GM23338 (cell line): Measurements from ENCODE around the gene SEC61A1. TPM values are rescaled to one million over a fixed set of nuclear protein-coding genes. Genes with fewer than 3 reads are reported as not detected.

Source experiments
- ATAC-seq: fragments of 200-7000 bp; cut with Tn5 transposase; 3 replicates; pipeline ENCODE4 v1.9.1; 2020
- DNase-seq: peaks from one replicate; pipeline ENCODE4 v3.0.0-alpha.2; 2015; ENCODE audit warnings: low spot score
- H2AFZ ChIP-seq: fragments of 200-600 bp; sonication (generic); 2 replicates; pipeline ENCODE4 v1.8.0; 2016; ENCODE audit warnings: antibody characterized with exemption, mild to moderate bottlenecking, moderate library complexity
- H3F3A ChIP-seq: fragments of 200-600 bp; sonication (generic); replicated peaks from 2 replicates; pipeline ENCODE4 v1.8.0; 2017; ENCODE audit warnings: antibody characterized with exemption, mixed run types, low read depth
- H3K27ac ChIP-seq: fragments of 200-600 bp; sonication (generic); 2 replicates; pipeline ENCODE4 v1.6.1; 2016; ENCODE audit warnings: low read depth
- H3K27me3 ChIP-seq: fragments of 200-600 bp; sonication (generic); 2 replicates; pipeline ENCODE4 v1.8.0; 2016; ENCODE audit warnings: mild to moderate bottlenecking, mixed run types, moderate library complexity; ENCODE audit not compliant: insufficient read depth
- H3K36me3 ChIP-seq: fragments of 200-600 bp; sonication (generic); 2 replicates; pipeline ENCODE4 v1.8.0; 2016; ENCODE audit warnings: mild to moderate bottlenecking; ENCODE audit not compliant: insufficient read depth
- H3K4me1 ChIP-seq: fragments of 200-600 bp; sonication (generic); 2 replicates; pipeline ENCODE4 v1.8.0; 2016; ENCODE audit warnings: mild to moderate bottlenecking, moderate library complexity; ENCODE audit not compliant: insufficient read depth
- H3K4me2 ChIP-seq: fragments of 200-600 bp; sonication (generic); 2 replicates; pipeline ENCODE4 v1.7.1; 2017; ENCODE audit warnings: mixed run types
- H3K4me3 ChIP-seq: fragments of 200-600 bp; sonication (generic); 2 replicates; pipeline ENCODE4 v1.6.1; 2016; ENCODE audit warnings: mixed run types
- H3K79me2 ChIP-seq: fragments of 200-600 bp; sonication (generic); replicated peaks from 2 replicates; pipeline ENCODE4 v1.8.0; 2017; ENCODE audit warnings: mild to moderate bottlenecking; ENCODE audit not compliant: insufficient read depth
- H3K9me2 ChIP-seq: fragments of 200-600 bp; sonication (generic); 2 replicates; pipeline ENCODE4 v1.8.0; 2017; ENCODE audit not compliant: insufficient read depth
- H4K20me1 ChIP-seq: fragments of 200-600 bp; sonication (generic); replicated peaks from 2 replicates; pipeline ENCODE4 v1.8.0; 2017; ENCODE audit warnings: mild to moderate bottlenecking; ENCODE audit not compliant: insufficient read depth
- H3K27ac Mint-ChIP-seq: 2 replicates; pipeline ENCODE4 v1.8.0; 2020; ENCODE audit warnings: inconsistent platforms, mild to moderate bottlenecking, moderate library complexity, mixed read lengths
- H3K27me3 Mint-ChIP-seq: 3 replicates; pipeline ENCODE4 v1.8.0; 2022; ENCODE audit warnings: low read depth, mild to moderate bottlenecking, moderate library complexity, mixed read lengths, inconsistent platforms; ENCODE audit not compliant: insufficient read depth, poor library complexity
- H3K36me3 Mint-ChIP-seq: 3 replicates; pipeline ENCODE4 v1.8.0; 2021; ENCODE audit warnings: low read depth, mild to moderate bottlenecking, inconsistent platforms, moderate library complexity, mixed read lengths
- H3K4me1 Mint-ChIP-seq: 3 replicates; pipeline ENCODE4 v1.8.0; 2020; ENCODE audit warnings: mild to moderate bottlenecking, inconsistent platforms, mixed read lengths
- H3K4me3 Mint-ChIP-seq: 3 replicates; pipeline ENCODE4 v1.8.0; 2021; ENCODE audit warnings: moderate library complexity, mild to moderate bottlenecking, inconsistent platforms, mixed read lengths
- H3K9me3 Mint-ChIP-seq: 3 replicates; pipeline ENCODE4 v1.8.0; 2020; ENCODE audit warnings: moderate library complexity, mild to moderate bottlenecking, inconsistent platforms, mixed read lengths
- CREB1 ChIP-seq: fragments of 250-450 bp; sonication (Bioruptor Pico); IDR thresholded peaks from 2 replicates; pipeline ENCODE4 v1.5.0; 2020; ENCODE audit warnings: low read depth, mild to moderate bottlenecking, moderate library complexity
- EZH2 ChIP-seq: fragments of 200-600 bp; sonication (generic); IDR thresholded peaks from one replicate; pipeline ENCODE4 v1.8.0; 2017; ENCODE audit warnings: antibody characterized with exemption, mild to moderate bottlenecking, low read depth; ENCODE audit not compliant: unreplicated experiment
- EZH2phosphoT487 ChIP-seq: fragments of 200-600 bp; sonication (generic); IDR thresholded peaks from one replicate; pipeline ENCODE4 v1.8.1; 2018; ENCODE audit warnings: antibody characterized with exemption; ENCODE audit not compliant: unreplicated experiment
- JUNB ChIP-seq: IDR thresholded peaks from one replicate; pipeline ENCODE4 v1.6.1; 2016; ENCODE audit warnings: antibody characterized with exemption; ENCODE audit not compliant: unreplicated experiment
- POLR2AphosphoS5 ChIP-seq: IDR thresholded peaks from 2 replicates; pipeline ENCODE4 v1.6.1; 2016; ENCODE audit warnings: antibody characterized with exemption, low read depth
- polyA plus RNA-seq: library from polyadenylated mRNA; unstranded; fragments of >200 nt; fragmentation: Nextera tagmentation; extraction: Ambion mirVana; gene quantifications from 2 replicates; pipeline ENCODE4 v1.2.1, GENCODE V29; 2016
- total RNA-seq: library from RNA; depleted of rRNA; stranded (reverse); fragments of >200 nt; shearing (Covaris generic); gene quantifications from 2 replicates; pipeline ENCODE4 v1.2.3, GENCODE V29; 2014
- TF ChIP-seq, protein P1 (sequence below), 2 experiments: fragments of 200-600 bp in 1 of 2; sonication (generic) in 1 of 2; conservative IDR thresholded peaks; 2 replicates each; pipeline versions ENCODE4 v1.5.1 to v1.6.1; 2016 to 2017; ENCODE audit warnings: antibody characterized with exemption in 2 of 2, low read depth in 2 of 2, mild to moderate bottlenecking in 2 of 2, moderate library complexity in 1 of 2
- TF ChIP-seq, protein P2 (sequence below): IDR thresholded peaks from one replicate; pipeline ENCODE4 v1.6.1; 2018; ENCODE audit warnings: antibody characterized with exemption; ENCODE audit not compliant: unreplicated experiment

Gene SEC61A1
- total and polyA plus RNA-seq, 2 experiments from 2014 or later, result 44.8 to 184 TPM

DNA sequence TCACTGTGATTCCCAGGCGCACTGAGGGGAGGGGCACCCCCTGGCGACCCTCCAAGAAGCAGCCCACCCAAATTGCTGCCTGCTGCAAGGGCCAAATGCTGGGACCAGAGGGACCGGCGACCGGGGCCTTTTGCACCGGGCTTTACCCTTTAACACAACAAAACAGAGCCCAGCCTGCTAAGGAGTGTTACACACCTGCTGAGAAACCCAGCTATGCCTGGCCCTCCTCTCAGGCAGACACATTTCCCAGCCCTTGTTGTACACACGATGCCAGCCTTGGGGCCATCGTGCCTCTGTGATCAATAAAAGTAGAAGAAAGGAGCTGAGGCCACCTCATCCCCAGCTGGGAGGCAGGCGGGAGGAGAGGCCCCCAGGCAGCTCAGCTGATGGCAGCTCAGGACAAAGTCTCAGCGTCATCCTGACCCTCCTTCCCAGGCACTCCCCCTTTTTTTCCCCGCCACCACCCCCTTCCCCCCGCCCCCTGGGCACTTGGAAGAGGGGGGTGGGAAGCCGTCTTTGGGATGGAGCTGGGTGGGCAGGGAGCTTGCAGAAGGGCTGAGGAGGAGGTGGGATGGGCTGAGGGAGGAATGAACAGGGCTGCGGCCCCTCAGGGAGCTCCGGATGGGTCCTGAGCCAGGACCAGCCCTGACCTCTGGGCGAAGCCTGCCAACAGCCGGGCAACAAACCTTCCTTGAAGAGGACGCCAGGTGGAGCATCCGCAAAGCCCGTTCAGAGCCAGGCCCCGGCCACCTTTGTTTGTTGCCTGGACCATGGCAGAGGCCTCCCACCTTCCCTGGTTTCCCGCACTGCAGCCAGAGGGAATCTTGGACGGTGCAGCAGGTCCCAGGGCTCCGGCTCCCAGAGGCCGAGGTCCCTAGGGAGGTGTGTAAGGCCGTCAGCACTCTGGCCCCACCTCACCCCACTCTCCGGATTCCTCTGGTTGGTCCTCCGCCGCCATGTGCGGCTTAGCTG lies 45.9 kb upstream of the SEC61A1 start:
- no peaks in the 10 kb centered on the region for H3K9me3 Mint-ChIP-seq
- H2AFZ ChIP-seq, result peak overlapping the region; percentile 96
- ATAC-seq, result peak; percentile 61
- no peaks in the 10 kb centered on the region for H3K27me3 ChIP-seq
- H3F3A ChIP-seq, result 0 out of 2 replicates have a peak, but pooled peaks cover 9% of the 10 kb centered on the region
- H4K20me1 ChIP-seq, result no peaks in the 10 kb centered on the region
- H3K4me1 Mint-ChIP-seq, result peaks cover 20% of the 10 kb centered on the region
- peak; percentile 70 for DNase-seq
- H3K4me3 ChIP-seq, result peak overlapping the region; percentile 45
- H3K36me3 Mint-ChIP-seq, result no peaks in the 10 kb centered on the region
- H3K36me3 ChIP-seq, result no peaks in the 10 kb centered on the region
- no peaks in the 10 kb centered on the region for H3K79me2 ChIP-seq
- H3K27ac Mint-ChIP-seq, result no peak overlapping the region; the same call in 1 of the 2 replicates
- peaks cover 4% of the 10 kb centered on the region for H3K27me3 Mint-ChIP-seq
- TF ChIP-seq POLR2AphosphoS5 (no peak), CREB1 (0 out of 2 replicates have a peak, but pooled peaks have one; percentile 17)
- TF ChIP-seq, protein P1, sequence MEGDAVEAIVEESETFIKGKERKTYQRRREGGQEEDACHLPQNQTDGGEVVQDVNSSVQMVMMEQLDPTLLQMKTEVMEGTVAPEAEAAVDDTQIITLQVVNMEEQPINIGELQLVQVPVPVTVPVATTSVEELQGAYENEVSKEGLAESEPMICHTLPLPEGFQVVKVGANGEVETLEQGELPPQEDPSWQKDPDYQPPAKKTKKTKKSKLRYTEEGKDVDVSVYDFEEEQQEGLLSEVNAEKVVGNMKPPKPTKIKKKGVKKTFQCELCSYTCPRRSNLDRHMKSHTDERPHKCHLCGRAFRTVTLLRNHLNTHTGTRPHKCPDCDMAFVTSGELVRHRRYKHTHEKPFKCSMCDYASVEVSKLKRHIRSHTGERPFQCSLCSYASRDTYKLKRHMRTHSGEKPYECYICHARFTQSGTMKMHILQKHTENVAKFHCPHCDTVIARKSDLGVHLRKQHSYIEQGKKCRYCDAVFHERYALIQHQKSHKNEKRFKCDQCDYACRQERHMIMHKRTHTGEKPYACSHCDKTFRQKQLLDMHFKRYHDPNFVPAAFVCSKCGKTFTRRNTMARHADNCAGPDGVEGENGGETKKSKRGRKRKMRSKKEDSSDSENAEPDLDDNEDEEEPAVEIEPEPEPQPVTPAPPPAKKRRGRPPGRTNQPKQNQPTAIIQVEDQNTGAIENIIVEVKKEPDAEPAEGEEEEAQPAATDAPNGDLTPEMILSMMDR (conservative IDR thresholded peaks at IDR 0.05; ENCODE audit: low read depth in 2 of 2), result 0 out of 4 replicates have a peak, but pooled peaks of 1 of the 2 experiments have one; percentile 3
- peaks cover 19% of the 10 kb centered on the region for H3K4me1 ChIP-seq
- peak overlapping the region; percentile 85 for H3K4me2 ChIP-seq
- no peaks in the 10 kb centered on the region for H3K9me2 ChIP-seq
- peak overlapping the region; percentile 74; the same call in 1 of the 2 replicates for H3K27ac ChIP-seq
- H3K4me3 Mint-ChIP-seq, result peak overlapping the region; percentile 61

DNA sequence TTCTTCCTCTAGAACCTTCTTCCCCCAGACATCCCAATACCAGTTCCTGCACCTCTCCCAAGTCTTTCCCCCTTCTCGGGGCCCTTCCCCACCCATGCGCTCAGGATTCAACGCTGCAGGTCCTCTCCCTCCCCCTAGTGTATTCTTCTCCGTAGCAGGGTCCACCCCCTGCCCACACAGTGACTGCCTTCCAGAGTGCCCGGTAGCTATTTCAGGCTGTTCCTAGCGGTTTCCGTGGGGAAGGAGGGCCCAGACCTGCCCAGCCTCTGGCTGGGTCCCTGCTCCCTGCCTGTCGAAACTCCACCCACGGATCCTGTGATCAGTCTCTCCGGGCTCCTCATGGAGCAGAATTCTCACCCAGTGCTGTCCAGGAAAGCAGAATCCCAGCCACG lies 45.2 kb upstream of the SEC61A1 start:
- peaks cover 14% of the 10 kb centered on the region for H3K4me1 ChIP-seq
- Mint-ChIP-seq H3K27me3 (peaks cover 4% of the 10 kb centered on the region), H3K27ac (no peak overlapping the region), H3K4me1 (peaks cover 18% of the 10 kb centered on the region), H3K9me3 (no peaks in the 10 kb centered on the region), H3K4me3 (no peak overlapping the region; the same call in 2 of the 3 replicates), H3K36me3 (no peaks in the 10 kb centered on the region)
- ATAC-seq, result peak; percentile 34
- no peak overlapping the region for H3K27ac ChIP-seq
- DNase-seq, result peak; percentile 46
- no peaks in the 10 kb centered on the region for H3K79me2 ChIP-seq
- H3F3A ChIP-seq, result 0 out of 2 replicates have a peak, but pooled peaks cover 9% of the 10 kb centered on the region
- no peaks in the 10 kb centered on the region for H3K36me3 ChIP-seq
- H3K27me3 ChIP-seq, result no peaks in the 10 kb centered on the region
- peak overlapping the region; percentile 96 for H2AFZ ChIP-seq
- no peaks in the 10 kb centered on the region for H4K20me1 ChIP-seq
- TF ChIP-seq, protein P2, sequence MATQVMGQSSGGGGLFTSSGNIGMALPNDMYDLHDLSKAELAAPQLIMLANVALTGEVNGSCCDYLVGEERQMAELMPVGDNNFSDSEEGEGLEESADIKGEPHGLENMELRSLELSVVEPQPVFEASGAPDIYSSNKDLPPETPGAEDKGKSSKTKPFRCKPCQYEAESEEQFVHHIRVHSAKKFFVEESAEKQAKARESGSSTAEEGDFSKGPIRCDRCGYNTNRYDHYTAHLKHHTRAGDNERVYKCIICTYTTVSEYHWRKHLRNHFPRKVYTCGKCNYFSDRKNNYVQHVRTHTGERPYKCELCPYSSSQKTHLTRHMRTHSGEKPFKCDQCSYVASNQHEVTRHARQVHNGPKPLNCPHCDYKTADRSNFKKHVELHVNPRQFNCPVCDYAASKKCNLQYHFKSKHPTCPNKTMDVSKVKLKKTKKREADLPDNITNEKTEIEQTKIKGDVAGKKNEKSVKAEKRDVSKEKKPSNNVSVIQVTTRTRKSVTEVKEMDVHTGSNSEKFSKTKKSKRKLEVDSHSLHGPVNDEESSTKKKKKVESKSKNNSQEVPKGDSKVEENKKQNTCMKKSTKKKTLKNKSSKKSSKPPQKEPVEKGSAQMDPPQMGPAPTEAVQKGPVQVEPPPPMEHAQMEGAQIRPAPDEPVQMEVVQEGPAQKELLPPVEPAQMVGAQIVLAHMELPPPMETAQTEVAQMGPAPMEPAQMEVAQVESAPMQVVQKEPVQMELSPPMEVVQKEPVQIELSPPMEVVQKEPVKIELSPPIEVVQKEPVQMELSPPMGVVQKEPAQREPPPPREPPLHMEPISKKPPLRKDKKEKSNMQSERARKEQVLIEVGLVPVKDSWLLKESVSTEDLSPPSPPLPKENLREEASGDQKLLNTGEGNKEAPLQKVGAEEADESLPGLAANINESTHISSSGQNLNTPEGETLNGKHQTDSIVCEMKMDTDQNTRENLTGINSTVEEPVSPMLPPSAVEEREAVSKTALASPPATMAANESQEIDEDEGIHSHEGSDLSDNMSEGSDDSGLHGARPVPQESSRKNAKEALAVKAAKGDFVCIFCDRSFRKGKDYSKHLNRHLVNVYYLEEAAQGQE, result no peak
- no peak for TF ChIP-seq JUNB
- no peak for TF ChIP-seq EZH2
- TF ChIP-seq EZH2phosphoT487, result no peak
- peak overlapping the region; percentile 65 for H3K4me2 ChIP-seq
- no peaks in the 10 kb centered on the region for H3K9me2 ChIP-seq
- peak overlapping the region; percentile 34; the same call in 1 of the 2 replicates for H3K4me3 ChIP-seq
